Measurements from ENCODE around the gene AGAP1.

Gene AGAP1

DNA sequence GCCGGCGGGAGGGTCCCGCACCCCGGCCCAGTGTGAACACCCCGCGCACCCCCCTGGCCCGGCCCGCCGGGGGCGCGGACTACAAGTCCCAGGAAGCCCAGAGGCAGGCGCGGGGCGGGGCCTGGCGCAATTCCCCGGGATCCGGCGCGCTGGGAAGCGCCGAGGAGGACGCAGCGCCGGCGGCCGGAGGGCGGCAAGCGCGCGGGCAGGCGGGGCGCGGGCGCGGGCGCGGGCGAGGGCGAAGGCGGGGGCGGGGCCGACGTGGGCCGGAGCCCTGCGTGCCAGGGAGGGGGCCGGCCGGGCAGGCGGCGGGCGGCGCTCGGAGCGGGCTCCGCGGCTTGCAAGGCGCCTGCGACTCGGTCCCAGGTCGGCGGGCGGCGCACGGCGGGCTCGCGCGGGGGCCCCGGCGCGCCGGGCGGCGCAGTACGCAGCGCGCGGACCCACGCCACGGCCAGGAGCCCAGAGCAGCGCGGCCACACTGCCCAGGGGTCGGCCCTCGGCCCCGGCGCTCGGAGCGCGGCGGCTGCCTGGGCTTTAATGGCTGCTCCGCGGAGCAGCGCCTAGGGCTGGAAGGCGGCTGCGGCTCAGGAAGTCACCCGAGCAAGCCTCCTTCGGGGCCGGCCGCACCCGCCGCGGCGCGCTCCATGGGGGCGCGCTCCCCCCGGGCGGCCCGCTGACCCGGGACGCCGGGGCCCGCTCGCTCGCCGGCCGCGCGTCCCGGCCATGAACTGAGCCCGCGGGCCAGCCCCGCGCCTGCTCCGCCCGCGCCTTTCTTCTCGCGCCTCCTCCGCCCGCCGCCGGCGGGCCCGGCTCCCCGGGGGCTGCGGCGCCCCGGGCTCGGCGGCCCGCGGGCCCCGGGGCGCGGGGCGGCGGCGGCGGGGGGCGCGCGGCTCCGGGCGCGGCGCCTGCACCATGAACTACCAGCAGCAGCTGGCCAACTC, at the start of gene AGAP1:
Gene AGAP1, plus strand, starts transcription at position 269 of the 941 bp plus-strand sequence.
- peak; percentile 6 for DNase-seq

DNA sequence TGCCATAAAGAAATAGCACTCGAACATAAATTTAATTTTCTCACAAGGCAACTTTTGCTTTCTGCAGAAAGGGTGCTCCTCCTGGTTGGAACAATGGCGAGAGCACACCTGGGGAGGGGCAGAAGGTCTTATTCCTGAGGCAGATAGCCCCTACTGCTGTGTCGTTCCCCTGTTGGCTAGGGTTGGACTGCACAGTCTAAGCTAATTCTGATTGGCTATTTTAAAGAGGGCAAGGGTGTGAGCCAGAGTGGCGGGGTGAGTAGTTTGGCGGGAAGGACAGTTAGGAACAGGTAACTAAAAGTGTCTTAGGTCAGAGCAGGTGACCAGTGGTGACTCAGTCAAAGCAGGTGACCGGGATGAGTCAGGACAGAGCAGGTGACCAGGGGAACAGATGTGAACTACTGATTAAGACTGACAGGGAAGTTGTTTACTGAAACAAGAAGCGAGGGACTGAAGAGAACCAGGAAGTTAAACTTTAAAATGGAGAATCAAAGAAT, 49.7 kb upstream of the AGAP1 start:
- no peak for DNase-seq

- no peak for DNase-seq
Measured at GRCh38 chr2:235445116-235445515, 48.7 kb upstream of the AGAP1 start.

DNA sequence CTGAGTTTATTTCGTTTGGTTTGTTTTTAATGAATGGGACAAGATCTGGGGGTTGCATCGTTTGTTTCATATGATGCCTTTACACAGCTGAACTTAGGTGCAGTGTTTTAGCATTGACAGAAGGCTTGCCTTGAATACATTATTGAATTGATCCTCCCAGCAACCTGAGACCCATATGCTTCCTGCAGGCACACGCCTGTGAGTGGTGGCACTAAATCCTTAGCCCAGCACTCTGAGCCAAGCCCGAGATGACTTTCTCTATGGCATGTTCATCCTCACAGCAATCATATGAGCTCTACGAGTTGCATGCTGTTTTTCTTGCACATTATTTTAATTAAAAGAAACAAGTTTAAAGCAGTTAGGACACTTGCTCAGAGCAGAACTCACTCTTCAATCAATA, 47.8 kb upstream of the AGAP1 start:
- no peak for DNase-seq

DNA sequence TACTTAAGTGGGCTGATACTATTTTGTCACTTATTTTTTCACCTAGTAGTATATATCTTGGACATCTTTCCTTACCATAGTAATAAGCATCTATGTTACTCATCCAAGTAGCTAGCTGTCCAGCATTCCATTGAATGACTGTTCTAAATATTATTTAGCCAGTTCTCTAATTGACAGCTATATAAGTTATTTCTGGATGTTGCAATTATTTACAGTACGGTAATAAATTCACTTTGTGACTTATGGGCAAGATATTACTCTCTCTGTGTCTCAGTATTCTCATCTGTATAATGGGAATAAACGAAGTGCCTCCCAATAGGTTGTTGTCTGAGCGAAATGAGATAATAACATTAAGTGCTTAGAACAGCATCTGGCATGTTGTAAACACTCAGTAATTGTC, 46.6 kb upstream of the AGAP1 start:
- no peak for DNase-seq

DNA sequence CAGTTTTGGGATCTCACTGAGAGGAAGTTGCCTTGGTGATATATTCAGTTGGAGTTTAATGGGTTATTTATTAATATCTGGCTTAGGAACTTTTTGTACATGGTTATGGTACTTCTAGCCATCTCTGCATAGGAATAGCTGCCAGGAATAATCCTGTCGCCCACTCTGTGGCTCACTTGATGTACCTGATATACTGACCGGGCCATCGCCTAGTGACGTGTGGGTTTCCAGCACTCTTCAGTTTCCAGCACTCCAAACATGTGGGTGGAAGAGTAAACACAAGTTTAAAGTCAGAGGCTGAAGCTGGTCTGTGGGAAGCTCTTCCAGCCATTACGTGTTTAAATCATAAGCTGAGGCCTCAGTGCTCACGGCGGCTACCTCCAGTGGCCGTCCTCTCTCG, 44.3 kb upstream of the AGAP1 start:
- DNase-seq, result no peak

GRCh38 chr2:235453605-235454151, 40.2 kb upstream of the AGAP1 start:
- DNase-seq, result no peak

DNA sequence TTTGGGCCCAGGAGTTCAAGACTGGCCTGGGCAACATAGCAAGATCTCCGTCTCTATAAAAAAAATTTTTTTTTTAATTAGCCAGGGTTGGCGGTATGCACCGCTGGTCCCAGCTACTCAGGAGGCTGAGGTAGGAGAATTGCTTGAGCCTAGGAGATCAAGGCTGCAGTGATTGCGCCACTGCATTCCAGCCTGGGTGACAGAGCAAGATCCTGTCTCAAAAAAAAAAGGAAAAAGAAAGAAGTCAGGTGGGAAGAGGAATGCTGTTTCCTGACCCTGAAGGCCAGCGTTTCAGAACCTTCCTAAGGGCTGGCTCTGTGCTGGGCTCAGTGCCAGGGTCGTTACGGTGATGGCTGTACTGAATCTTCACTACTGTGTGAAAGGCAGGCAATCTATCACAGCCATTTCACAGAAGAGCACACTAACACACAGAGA, 35.0 kb upstream of the AGAP1 start:
- no peak for DNase-seq

- DNase-seq, result no peak
Measured at GRCh38 chr2:235460548-235461047, 33.2 kb upstream of the AGAP1 start.

DNA sequence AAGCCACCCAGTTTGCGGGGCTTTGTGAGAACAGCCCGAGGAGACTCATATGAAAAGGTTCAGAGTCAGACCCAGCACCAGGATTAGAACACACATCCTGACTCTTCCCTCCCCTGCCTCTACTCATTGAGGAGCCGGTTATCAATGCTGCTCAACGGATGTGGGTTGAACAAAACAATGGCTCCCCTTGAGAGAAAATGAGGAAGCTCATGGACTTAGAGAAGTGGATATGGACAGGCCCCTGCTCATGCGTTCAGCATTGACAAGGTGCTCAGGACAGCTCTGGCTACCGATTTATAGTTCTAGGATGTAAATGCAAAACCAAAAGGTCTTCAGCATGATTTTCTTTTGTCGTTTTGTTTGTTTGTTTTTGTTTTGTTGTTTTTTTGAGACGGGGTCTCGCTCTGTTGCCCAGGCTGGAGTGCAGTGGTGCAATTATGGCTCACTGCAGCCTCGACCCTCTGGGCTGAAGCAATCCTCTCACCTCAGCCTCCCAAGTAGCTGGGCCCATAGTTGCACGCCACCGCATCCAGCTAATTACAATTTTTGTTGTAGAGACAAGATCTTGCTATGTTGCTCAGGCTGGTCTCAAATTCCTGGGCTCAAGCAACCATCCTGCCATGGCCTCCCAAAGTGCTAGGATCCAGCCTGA, 32.0 kb upstream of the AGAP1 start:
- no peak for DNase-seq

DNA sequence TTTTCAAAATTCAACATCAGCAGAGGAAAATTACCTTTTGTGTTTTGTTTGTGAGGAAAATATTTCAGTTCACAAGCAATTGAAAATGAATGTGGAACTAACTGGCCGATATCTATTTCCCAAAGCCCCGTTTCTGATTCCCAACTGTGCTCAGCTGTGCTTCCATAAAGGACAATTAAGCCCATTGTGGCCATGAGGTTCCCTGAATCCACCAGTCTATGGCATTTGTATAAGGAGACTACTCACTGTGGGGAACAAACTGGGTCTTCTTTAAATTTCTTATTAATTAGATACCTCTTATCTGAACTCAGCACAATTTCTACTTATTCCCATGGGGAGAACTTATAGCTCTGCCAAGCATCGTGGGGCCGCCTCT, 31.4 kb upstream of the AGAP1 start:
- no peak for DNase-seq

DNA sequence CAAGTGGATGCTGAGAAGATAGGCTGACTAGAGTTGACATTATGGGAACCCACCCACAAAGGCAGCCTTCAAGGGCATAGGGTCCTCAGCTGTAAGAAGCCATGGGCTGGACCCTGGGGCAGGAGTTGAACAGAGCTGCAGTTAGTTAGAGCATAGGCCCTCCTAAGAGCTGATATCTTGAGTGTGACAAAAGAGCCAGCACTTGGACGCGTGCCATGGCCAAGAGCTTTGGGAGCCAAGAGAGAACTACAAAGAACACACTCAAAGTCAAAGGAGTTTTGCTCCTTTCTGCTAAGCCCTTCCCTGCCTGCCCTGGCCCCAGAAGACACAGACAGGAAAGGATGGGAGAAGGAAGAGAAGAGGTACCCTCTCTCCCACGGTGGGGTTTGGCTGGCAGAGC, 29.9 kb upstream of the AGAP1 start:
- no peak for DNase-seq

DNA sequence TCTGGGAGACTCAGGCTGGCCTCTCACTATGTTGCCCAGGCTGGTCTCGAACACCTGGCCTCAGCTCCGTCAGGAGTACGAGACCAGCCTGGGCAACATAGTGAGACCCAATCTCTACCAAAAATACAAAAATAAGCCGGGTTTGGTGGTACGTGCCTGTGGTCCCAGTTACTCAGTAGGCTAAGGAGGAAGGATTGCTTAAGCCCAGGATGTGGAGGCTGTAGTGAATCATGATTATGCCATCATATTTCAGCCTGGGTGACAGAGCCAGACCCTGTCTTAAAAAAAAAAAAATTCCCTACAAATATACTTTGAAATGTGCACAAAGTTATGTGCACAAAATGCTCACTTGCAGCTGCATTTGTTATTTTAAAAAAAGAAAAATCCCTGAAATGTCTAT, 26.3 kb upstream of the AGAP1 start:
- DNase-seq, result no peak

- DNase-seq, result no peak
Measured at GRCh38 chr2:235468978-235469655, 24.7 kb upstream of the AGAP1 start.

- DNase-seq, result no peak
Measured at GRCh38 chr2:235471186-235471747, 22.6 kb upstream of the AGAP1 start.

- DNase-seq, result no peak
Measured at GRCh38 chr2:235472443-235472842, 21.4 kb upstream of the AGAP1 start.

- DNase-seq, result no peak
Measured at GRCh38 chr2:235478609-235479008, 15.2 kb upstream of the AGAP1 start.

- DNase-seq, result no peak
Measured at GRCh38 chr2:235479604-235480003, 14.2 kb upstream of the AGAP1 start.

DNA sequence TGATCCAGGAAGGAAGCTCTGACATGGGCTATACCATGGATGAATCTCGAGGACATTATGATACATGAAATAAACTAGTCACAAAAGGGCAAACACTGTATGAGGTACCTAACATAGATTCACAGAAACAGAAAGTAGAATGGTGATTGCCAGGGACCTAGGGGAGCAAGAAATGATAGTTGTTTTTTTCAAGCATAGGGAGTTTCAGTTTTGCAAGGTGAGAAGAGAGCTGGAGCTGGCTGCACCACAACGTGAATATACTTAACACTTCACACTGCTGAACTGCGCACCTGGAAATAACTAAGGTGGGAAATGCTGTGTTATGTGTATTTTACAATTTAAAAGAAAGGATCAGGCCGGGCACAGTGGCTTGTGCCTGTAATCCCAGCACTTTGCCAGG, 13.2 kb upstream of the AGAP1 start:
- no peak for DNase-seq

DNA sequence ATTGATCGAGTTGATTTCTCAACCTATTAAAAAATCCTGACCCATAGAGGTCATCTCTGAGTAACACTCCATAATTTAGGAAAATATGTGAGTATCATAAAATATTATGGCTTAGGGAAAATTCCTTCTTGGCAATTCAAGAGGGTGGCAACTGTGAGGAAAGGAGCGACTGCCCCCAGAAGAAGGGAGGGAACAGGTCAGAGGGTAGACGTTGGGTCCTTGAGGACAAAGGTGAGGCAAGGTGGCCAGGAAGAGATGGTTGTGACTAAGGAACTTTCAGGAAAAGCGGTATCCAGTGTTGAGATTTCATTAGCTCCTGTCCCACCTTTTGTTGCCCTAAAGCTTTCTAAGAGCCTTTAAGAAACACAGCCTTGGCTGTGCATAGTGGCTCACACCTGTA, 10.5 kb upstream of the AGAP1 start:
- no peak for DNase-seq

DNA sequence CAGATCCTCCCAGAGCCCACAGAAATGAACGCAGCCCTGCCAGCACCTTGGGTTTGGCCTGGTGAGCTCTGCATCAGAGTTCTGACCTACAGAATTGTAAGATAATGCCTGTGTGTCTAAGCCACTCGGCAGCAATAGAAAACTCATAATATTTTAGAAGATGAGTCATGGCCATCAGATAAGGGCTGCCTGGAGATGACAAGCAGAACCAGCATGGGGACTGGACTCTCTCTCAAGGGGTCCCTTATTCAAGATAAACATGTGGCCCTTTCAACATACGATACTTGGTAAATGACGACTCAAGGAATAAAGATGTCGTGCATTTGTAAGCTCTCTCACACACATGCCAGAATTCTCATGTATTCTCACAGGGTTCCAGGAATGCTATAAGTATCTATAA, 8.5 kb upstream of the AGAP1 start:
- no peak for DNase-seq

DNA sequence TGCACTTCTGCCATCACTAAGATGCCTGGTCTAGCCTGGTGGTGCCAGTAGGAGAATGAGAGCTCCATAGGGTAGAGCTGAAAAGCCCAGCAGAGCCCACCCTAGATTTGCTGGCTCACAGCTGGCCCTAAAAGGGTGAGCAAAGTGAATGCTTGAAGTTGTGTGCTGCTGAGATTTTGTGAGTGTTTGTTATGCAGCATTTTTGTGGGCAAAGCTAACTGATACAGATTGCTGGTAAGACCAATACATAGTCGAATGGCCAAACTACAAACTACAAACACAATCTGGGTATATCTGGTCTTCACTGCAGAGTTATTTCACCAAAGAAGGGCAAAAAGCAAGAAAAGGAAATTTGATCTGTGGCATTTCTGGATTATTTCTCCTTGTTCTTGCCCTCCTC, 7.1 kb upstream of the AGAP1 start:
- no peak for DNase-seq

DNA sequence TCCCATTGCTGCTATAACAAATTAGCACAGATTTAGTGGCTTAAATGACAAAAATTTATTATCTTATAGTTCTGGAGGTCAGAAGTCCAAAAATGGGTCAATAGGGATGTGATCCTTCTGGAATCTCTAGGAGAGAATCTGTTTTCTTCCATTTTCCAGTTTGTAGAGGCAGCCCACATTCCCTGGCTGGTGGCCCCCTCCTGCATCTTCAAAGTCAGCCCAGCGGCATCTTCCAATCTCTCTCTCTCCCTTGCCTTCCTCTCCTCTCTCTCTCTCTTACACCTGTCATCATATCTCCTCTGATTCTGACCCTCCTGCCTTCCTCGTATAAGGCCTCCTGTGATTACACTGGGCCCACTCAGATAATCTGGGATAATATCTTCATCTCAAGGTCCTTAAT, 3.9 kb upstream of the AGAP1 start:
- DNase-seq, result no peak
